ENCODE data around the gene MSH5. TPM values are rescaled to one million over a fixed set of nuclear protein-coding genes. Genes with fewer than 3 reads are reported as not detected.

Gene MSH5
- total RNA-seq, 1 donor from 2014 or later, result 45.0 TPM

GRCh38 chr6:31692886-31693285 lies 46.9 kb upstream of the MSH5 start:
- no peak for TF ChIP-seq CTCF (IDR thresholded peaks at IDR 0.05; ENCODE audit: unreplicated experiment)
- Mint-ChIP-seq H3K36me3 (ENCODE audit: insufficient read depth) (peaks cover 27% of the 10 kb centered on the region), H3K9me3 (ENCODE audit: low read depth) (no peaks in the 10 kb centered on the region), H3K27me3 (no peaks in the 10 kb centered on the region), H3K4me3 (ENCODE audit: low read depth) (no peak overlapping the region), H3K27ac (no peak overlapping the region), H3K4me1 (ENCODE audit: low read depth) (peaks cover 13% of the 10 kb centered on the region)
- DNase-seq (ENCODE audit: low spot score, unreplicated experiment), result no peak

- no peak overlapping the region for H3K27ac Mint-ChIP-seq
- H3K9me3 Mint-ChIP-seq (ENCODE audit: low read depth), result no peaks in the 10 kb centered on the region
- TF ChIP-seq CTCF (IDR thresholded peaks at IDR 0.05; ENCODE audit: unreplicated experiment), result no peak
- no peak for DNase-seq (ENCODE audit: low spot score, unreplicated experiment)
- H3K27me3 Mint-ChIP-seq, result no peaks in the 10 kb centered on the region
- peaks cover 13% of the 10 kb centered on the region for H3K4me1 Mint-ChIP-seq (ENCODE audit: low read depth)
- peaks cover 28% of the 10 kb centered on the region for H3K36me3 Mint-ChIP-seq (ENCODE audit: insufficient read depth)
- H3K4me3 Mint-ChIP-seq (ENCODE audit: low read depth), result no peak overlapping the region
Observed at GRCh38 chr6:31693535-31693934, 46.3 kb upstream of the MSH5 start.

- H3K4me1 Mint-ChIP-seq (ENCODE audit: low read depth), result peaks cover 17% of the 10 kb centered on the region
- H3K4me3 Mint-ChIP-seq (ENCODE audit: low read depth), result no peak overlapping the region
- H3K27me3 Mint-ChIP-seq, result no peaks in the 10 kb centered on the region
- no peak for DNase-seq (ENCODE audit: low spot score, unreplicated experiment)
- H3K36me3 Mint-ChIP-seq (ENCODE audit: insufficient read depth), result peaks cover 25% of the 10 kb centered on the region
- peak overlapping the region; percentile 27 for H3K27ac Mint-ChIP-seq
- no peak for TF ChIP-seq CTCF (IDR thresholded peaks at IDR 0.05; ENCODE audit: unreplicated experiment)
- no peaks in the 10 kb centered on the region for H3K9me3 Mint-ChIP-seq (ENCODE audit: low read depth)
Observed at GRCh38 chr6:31697555-31697954, 42.2 kb upstream of the MSH5 start.

GRCh38 chr6:31700740-31701401 lies 38.9 kb upstream of the MSH5 start:
- H3K36me3 Mint-ChIP-seq (ENCODE audit: insufficient read depth), result peaks cover 16% of the 10 kb centered on the region

More at GRCh38 chr6:31700740-31701401, 38.9 kb upstream of the MSH5 start:
- H3K4me1 Mint-ChIP-seq (ENCODE audit: low read depth), result peaks cover 20% of the 10 kb centered on the region
- peak overlapping the region; percentile 6 for H3K27ac Mint-ChIP-seq
- H3K4me3 Mint-ChIP-seq (ENCODE audit: low read depth), result peak overlapping the region; percentile 96
- DNase-seq (ENCODE audit: low spot score, unreplicated experiment), result no peak
- TF ChIP-seq CTCF (IDR thresholded peaks at IDR 0.05; ENCODE audit: unreplicated experiment), result no peak
- no peaks in the 10 kb centered on the region for H3K27me3 Mint-ChIP-seq
- no peaks in the 10 kb centered on the region for H3K9me3 Mint-ChIP-seq (ENCODE audit: low read depth)

Measured in progenitor cell of endocrine pancreas (in vitro differentiated cells).